GM21381 (cell line): ENCODE results near the gene WBP1.
"Not testable (repeated sequence)": the region's sequence is repeated elsewhere in the genome, so short reads cannot be mapped to it uniquely, and the experiment has no call there.

ENCODE experiments used
- ATAC-seq: cut with Tn5 transposase; IDR thresholded peaks from one replicate; pipeline ENCODE4 v1.9.1; 2021; ENCODE audit warnings: mild to moderate bottlenecking, moderate library complexity; ENCODE audit not compliant: unreplicated experiment

The WBP1 gene

DNA sequence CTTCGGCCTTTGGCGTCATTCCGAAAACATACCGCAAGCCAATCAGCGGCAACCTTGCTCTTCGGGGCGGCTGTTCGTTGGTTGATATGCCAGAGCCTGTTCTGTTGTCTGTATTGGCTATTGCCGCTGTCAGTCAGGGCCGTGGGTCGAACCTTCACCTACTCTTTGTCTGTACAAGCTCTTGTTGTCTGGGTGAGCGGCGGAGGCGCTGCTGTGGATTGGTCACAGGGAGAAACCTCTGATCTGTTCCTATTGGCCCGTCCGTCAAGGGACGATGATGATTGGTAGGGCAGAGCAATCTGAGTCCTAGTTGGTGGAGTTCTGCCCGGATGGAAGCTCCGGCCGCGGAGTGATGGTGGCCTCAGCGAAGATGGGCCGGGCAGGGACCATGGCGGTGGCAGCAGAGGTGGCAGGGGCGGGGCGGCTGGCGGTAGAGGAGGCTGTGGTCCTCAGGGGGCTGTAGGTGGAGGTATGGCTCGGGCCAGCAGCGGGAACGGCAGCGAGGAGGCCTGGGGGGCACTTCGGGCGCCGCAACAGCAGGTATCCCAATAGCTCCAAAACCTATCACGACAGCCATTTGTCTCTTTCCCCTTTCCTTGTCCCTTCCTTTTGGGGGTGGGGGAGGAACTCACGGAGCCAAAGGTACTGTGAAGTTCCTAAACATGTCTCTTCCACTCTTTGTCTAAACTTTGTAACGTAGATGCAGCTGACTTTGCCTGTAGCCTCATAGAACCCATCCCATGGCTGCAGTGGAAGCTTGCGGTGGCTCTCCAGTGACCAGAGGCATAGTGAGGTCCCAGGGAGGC lies at the start of gene WBP1:
Gene WBP1 (plus strand): TSS at position 307 of the 806 bp plus-strand sequence. CDS start 165 bp downstream, at position 472.
- peak; percentile 77 for ATAC-seq

DNA sequence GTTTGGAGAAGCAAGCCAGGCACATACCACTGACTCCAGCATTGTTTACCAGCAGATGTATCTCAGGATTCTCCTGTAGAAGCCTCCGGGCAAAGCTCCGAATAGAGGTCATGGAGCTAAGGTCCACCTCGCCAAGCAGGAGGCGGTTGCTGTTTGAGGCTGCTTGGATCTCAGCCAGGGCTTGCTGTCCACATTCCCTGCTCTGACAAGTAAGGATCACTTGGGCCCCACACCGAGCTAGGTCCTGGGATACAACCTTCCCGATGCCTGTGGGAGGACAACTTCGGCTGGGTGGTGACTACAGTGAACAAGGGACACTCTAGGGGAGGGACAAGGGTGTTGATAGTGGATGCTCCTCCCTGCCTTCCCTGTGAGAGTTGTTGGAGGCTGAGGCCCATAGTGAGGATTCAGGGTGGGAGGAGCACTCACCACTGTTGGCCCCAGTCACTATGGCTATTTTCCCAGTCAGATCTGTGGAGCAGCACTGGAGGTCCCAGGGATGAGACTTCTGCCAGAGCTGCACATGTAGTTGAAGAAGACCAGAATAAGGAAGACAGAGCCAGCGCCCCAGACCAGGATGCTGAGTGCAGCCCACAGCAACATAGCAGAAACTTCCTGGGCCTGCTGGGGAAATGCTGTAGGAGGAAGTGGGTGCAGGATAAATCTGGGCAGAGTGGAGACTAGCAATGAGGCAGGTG lies 45.1 kb upstream of the WBP1 start:
- no peak for ATAC-seq

DNA sequence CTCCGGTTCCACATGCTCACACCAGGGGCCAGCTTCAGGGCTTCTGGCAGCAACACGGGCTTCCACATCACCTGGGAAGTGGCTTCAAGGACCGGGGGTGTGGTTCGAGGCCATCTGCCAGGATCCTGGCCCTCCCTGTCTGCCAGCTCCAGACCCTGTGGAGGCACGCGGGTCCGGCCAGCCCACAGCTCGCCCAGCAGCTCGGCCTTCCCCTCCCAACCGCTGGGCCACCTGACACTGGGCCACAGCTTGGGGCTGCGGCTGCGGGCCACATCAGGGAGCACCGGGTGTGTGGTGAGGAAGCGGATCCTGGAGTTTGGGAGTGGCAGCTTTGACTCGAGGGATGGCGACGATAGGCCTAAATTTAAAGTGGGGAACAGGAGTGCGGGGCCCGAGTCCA lies 43.8 kb upstream of the WBP1 start:
- ATAC-seq = no peak

DNA sequence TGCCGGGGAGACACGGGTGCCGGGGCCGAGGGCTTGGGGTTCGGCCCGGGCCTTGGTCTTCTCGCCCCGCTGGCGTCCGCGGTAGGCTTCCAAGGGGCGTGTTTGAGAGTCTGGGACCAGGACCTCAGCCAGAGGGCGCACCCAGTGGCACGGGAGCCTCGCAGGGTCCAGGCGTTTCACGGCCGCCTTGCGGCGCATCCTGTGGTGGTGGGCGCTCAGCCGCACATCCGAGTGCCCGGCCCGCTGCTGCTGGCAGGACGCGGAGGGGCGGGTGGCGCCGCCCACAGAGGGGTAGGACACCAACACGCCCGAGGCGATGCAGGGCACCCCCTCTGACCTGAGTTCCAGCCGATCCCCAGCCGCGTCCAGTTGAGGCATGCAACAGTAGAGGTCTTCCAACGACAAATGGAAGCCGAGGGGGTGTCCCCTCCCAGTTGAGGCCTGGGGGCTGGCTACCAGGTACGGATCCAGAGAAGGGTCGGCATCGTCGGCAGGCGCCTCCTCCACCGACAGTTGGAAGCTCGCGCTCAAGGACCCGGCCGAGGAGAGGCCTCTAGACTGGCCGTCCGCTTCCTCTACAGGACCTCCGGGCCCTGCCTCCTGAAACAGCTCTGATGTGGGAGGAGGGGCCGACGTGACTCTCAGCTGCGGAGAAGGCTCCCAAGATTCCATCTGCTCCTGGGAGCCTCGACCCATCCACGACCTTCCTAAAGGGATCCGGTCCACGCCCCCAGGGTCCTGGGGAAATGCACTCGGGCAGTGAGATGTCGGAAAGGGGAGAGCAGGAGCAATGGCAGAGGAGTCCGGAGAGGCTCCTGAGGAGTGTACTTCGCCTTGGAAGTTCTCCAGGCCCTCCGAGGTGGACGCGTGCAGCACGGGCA lies 43.1 kb upstream of the WBP1 start:
- ATAC-seq = no peak

DNA sequence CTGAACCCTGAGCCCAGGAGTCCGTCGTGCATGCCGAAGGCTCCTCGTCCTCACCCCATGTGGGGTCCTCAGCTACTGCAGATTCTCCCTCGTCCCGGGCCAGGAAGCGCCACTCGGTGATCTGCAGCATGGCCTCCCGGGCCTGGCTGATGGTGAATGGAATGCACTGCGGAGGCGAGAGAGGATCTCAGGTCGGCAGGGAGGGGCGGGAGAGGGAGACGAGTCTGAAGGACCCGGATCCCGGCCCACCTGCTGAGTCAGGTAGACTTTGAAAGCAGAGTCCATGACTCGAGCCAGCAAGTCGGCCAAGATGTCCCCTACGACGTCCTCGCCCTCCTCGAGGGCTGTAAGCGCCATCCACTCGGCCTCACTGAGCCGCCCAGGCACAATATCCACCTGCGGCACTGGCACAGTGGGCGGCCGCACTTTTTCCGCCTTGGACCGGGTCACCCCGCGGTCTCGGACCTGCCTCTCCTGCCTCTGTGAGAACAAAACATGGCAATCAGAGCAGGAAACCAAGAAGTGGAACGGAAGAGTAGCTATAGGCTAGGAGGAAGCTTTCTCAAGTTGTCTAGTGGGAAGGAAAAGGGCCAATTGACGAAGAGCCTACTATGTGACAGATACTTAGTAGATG lies 42.4 kb upstream of the WBP1 start:
- no peak for ATAC-seq

DNA sequence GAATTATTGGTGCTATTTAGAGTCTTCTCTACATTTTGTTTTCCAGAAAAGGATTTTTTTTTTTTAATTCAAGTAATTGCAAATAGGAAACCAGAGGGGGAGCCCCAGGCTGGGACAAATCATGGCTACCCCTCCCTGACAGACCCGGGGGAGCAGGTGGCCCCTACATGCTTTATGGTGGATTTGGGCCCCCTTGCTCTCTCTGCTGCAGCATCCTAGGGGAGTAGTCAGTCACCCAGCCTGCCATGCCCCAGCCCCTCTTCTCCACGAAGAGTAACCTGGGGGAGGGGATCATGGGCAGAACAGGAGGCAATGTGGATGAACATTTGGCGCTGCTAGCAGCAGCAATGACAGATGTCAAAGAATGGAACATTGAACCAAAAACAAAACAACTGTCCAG lies 41.5 kb upstream of the WBP1 start:
- ATAC-seq = no peak

DNA sequence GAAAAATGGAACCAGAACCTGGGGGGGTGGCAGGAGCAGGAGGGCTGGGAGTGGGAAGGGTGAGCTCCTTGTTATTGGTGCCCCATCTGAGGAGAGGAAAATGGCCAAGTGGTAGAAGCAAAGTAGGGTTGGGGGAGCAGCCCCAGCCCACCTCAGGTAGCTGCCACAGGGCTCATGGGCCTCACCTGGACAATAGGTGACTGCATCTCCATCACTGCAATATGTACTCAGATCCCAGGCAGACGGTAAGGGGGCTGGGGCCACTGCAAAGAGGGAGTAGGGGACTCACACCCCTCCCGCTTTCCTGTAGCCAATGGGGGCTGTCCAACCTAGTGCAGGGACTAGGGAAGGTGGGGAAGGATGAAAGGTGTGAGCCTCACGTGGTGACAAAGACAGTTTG lies 41.0 kb upstream of the WBP1 start:
- no peak for ATAC-seq

DNA sequence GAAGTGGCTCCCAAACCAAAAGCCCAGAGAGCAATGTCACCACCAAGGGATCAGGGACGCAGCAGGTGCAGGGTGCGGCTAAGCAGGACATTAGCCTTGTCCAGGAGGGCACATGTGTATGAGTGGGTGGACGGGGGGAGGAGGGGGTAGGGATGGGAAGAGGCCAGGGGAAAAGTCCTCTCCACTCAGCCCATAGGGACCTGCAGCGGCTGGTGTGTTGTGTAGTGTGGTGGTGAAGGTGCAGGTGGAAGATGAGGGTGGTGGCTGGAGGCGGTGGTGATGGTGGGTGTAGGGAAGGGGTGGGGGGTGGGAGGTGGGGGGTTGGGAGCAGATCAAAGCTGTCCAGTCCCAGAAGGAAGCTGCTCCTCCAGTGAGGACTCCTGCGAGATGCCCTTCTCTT lies 40.5 kb upstream of the WBP1 start:
- ATAC-seq = no peak

DNA sequence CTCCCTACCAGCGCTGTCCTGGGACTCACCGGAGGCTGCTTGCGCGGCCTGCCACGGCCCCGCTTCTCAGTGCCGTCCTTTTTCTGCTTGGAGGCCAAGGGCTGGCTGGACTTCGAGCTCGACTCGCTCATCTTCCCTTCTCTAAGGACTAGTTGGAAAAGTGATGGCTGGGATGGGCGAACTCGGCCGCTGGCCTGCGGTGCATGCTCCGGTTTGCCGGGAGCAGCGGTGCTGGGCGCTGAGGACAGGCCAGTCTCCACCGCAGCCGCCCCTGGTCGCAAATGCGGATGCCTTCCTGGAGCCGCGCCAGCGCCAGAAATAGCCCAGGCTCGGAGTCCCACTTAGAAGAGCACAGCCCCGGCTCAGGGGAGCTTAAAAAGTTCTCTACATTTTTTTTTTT lies 39.9 kb upstream of the WBP1 start:
- no peak for ATAC-seq

DNA sequence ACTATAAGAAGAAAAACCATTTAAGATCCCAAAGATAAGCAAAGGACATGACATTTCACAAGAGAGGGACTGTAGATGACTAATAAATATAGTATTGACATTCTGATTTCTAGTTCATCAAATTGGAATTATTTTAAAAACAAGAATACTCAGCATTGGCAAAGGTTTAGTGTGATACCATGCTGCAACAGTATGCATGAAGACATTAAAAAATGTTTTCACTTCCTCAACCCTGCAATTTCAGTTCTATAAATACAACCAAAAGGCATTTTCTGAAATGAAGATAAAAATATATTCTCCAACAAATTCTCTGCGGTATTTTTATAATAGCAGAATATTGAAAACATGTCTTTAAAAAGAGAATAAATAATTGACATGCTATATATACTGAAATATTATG lies 38.9 kb upstream of the WBP1 start:
- ATAC-seq = no peak

DNA sequence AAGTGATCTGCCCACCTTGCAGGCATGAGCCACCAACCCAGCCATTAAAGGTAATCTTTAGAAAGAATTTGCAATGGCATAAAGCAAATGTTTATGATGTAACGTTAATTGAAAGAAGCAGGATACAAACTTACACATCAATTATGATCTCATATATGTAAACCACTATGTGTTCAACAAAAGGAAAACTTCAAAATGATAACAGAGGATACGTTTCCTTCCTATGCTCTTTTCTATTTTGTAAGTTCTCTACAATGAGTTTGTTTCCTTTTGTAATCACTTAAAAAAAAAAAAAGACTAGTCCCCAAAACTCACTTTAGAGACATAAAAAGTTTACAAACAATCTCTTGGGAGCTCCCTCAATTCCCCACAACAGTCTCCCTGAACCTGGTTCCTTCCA lies 38.2 kb upstream of the WBP1 start:
- no peak for ATAC-seq

DNA sequence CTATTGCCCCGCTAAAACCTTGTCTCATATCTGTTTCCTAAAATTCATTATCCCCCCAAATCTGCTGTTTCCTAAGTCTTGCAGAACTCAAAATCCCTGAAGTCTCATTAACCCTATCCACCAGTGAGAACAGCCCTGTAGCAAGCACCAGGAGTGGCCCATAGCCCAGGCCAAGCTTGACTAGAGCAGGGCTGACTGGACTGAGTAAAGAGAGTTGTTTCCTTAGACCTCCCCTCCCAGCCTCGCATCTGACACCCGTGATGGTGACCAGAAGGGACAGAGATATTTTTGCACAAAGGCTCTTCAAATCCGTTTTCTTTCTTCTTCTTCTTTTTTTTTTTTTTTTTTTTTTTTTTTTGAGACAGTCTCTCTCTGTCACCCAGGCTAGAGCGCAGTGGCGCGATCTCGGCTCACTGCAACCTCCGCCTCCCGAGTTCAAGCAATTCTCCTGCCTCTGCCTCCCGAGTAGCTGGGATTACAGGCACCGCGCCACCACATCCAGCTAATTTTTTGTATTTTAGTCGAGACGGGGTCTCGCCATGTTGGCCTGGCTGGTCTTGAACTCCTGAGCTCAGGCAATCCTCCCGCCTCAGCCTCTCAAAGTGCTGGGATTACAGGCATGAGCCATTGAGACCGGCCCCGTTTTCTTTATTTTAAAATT lies 37.7 kb upstream of the WBP1 start:
- ATAC-seq = not testable (repeated sequence)

DNA sequence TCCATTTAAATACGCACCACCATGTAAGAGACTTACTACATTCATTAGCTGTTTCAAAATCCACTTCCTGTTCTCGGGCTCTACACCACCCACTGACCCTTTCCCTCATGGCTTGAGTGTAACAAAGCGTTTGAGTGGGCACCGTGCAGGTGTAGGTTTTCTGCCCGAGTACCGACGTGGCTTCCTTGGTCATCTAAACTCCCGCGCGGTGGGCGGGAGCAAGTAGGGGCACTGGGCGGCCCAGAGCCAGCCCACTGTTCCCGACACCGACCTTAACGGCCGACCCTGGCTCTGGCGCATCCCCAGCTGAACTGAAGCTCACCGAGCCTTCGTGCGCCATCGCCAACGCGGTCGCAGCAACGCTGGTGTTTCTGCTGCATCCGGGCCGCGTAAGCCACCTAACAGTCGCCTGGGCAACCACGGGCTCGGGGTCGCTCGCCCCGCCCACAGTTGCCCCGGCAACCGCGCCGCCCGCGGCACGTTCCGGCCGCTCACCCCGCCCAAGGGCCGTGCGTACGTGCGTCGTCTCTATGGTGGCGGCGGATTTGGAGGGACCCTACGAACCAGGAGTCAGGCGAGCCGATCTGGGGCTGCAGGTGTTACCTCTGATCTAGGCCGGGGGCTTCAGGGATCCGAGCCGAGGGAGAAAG lies 36.9 kb upstream of the WBP1 start, which contains the start of the genes C2orf81 and WDR54:
Gene C2orf81 (minus strand): TSS at position 399 of the 650 bp plus-strand sequence. CDS start 59 bp downstream, at position 340.
Gene WDR54 (plus strand): TSS at position 510 of the 650 bp plus-strand sequence. CDS start 424 bp downstream, outside the sequence.
- peak; percentile 90 for ATAC-seq

DNA sequence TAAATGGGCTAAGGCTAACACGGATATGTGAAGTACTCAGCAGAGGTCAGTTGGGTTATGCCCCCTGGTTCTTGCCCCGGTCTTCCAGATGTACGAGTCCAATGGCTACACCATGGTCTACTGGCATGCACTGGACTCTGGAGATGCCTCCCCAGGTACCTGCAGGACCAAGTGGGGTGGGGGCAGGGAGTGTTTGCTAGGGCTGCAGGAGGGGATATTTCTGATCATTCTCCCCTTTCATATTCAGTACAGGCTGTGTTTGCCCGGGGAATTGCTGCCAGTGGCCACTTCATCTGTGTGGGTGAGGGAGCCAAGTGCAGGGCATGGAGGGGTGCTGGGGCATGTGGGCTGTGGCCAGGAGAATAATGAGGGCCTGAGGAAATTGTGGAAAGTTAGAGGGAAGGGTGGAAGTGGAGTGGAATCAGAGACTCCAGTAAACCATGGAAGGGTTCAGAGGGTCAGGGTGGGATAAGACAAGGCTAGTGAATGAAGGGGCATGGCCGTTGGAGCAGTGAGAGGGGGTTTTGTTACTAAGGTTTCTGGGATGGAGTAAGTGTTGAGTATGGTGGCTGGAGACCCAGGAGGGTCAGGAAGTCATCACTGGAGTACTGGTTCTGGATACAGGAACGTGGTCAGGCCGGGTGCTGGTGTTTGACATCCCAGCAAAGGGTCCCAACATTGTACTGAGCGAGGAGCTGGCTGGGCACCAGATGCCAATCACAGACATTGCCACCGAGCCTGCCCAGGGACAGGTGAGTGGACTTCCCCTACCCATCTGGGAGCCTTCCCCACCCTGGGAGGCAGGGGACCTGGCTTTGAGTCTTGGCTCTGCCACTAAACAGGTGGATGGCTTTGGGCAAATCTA lies 34.8 kb upstream of the WBP1 start:
- no peak for ATAC-seq

DNA sequence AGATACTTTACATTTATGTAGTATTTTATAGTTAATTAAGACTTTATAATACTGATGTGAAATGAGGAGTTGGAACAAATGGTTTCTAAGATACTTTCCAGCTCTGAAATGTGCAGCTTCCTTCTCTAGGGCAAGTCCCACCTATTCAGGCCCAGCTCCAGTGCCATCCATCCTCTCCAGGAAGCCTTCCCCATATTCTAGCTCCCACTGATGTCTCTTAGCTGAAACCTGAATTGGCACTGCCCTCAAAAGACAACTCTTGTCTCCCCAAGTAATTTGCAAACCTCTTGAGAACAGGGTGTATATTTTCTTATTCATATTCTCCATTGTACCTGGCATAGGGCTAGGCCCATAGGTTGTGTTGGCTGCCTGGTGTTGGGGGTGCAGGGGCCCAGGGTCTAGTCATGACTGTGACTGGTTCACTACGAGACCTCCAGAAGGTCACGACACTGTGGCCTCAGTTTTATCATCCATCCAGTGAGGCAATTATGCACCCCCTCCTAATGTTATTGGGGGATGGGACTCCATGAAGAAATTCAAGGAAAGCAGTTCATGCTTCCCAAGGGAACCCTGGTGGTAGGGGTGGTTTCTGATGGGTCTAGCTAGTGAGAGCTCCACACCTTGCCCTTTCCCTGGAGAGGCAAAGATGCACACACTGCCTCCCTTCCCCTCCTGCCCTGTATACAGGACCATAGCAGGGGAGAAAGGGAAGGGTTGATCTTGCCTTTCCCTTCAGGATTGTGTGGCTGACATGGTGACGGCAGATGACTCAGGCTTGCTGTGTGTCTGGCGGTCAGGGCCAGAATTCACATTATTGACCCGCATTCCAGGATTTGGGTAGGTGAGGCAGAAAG lies 33.9 kb upstream of the WBP1 start:
- ATAC-seq = no peak

DNA sequence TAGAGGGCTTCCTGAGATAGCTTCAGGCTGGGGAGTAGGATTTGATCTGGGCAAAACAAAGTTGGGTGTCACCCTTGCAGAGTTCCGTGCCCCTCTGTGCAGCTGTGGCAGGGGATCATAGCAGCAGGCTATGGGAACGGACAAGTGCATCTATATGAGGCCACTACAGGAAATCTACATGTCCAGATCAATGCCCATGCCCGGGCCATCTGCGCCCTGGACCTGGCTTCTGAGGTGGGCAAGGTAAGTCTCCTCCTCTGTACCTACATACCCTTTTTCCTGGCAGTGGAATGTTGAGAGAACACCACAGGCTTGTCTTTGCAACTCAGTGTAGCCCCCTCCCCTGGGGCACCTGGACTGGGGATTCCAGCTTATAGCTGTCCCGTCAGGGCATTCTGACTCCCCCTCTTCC lies 33.2 kb upstream of the WBP1 start:
- no peak for ATAC-seq

DNA sequence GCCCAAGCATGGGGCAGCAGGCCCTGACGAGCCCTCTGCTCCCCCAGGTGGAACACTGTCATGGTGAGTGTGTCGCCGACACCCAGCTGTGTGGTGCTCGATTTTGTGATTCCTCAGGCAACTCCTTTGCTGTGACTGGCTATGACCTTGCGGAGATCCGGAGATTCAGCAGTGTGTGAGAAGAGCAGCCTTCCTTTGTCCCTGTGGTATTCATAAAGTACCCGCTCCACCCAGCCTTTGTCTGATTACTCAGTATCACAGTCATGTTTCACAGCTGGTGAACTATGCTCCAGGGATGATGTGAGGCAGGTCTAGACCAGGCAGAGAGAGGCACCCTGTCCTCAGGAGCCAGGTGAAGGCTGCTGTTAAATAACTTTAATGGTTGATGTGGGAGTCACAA lies 32.7 kb upstream of the WBP1 start:
- no peak for ATAC-seq
